CMK (cell line): ENCODE data around the gene CCDC188.

Source experiments
- DNase-seq: peaks from one replicate; pipeline ENCODE4 v3.0.0-alpha.2; 2010; ENCODE audit warnings: low read depth

Gene CCDC188

GRCh38 chr22:20184501-20185165 is 33.8 kb upstream of the CCDC188 start:
- DNase-seq: no peak

- DNase-seq: no peak
These were observed 33.0 kb upstream of the CCDC188 start for GRCh38 chr22:20183823-20184222.

- DNase-seq: no peak
These were observed 32.2 kb upstream of the CCDC188 start for GRCh38 chr22:20183101-20183500.

GRCh38 chr22:20182365-20182764 is 31.5 kb upstream of the CCDC188 start:
- DNase-seq: no peak

- DNase-seq: no peak
These were observed 31.0 kb upstream of the CCDC188 start for GRCh38 chr22:20181884-20182236.

- no peak for DNase-seq
These were observed 30.5 kb upstream of the CCDC188 start for GRCh38 chr22:20181194-20181883.

GRCh38 chr22:20180640-20181039 is 29.8 kb upstream of the CCDC188 start:
- no peak for DNase-seq

GRCh38 chr22:20180245-20180630 is 29.4 kb upstream of the CCDC188 start:
- DNase-seq: no peak

GRCh38 chr22:20179455-20180244 is 28.8 kb upstream of the CCDC188 start:
- no peak for DNase-seq

GRCh38 chr22:20178915-20179227 is 28.0 kb upstream of the CCDC188 start:
- DNase-seq: no peak

GRCh38 chr22:20178075-20178914 is 27.4 kb upstream of the CCDC188 start:
- DNase-seq: no peak

GRCh38 chr22:20177217-20177911 is 26.5 kb upstream of the CCDC188 start:
- DNase-seq: no peak

- no peak for DNase-seq
These were observed 25.7 kb upstream of the CCDC188 start for GRCh38 chr22:20176421-20177085.

GRCh38 chr22:20175597-20175900 is 24.7 kb upstream of the CCDC188 start:
- no peak for DNase-seq

- no peak for DNase-seq
These were observed 24.1 kb upstream of the CCDC188 start for GRCh38 chr22:20174785-20175596.

- DNase-seq: no peak
These were observed 22.9 kb upstream of the CCDC188 start for GRCh38 chr22:20173772-20174171.

- DNase-seq: no peak
These were observed 22.4 kb upstream of the CCDC188 start for GRCh38 chr22:20173246-20173645.

GRCh38 chr22:20172141-20172613 is 21.3 kb upstream of the CCDC188 start:
- DNase-seq: no peak

GRCh38 chr22:20171288-20172140 is 20.7 kb upstream of the CCDC188 start:
- DNase-seq: no peak
